Parathyroid adenoma (tissue), 2 donors: ENCODE data around the gene STARD4.

Experiments used
- H2AFZ ChIP-seq: fragments of 300-600 bp; sonication (generic); one replicate; pipeline ENCODE4 v1.7.0; 2017; ENCODE audit warnings: antibody characterized with exemption, mild to moderate bottlenecking
- H3K27ac ChIP-seq: fragments of 300-600 bp; sonication (generic); one replicate; pipeline ENCODE4 v1.7.0; 2017
- H3K27me3 ChIP-seq: fragments of 300-600 bp; sonication (generic); one replicate; pipeline ENCODE4 v1.7.0; 2017; ENCODE audit warnings: low read length; ENCODE audit not compliant: control insufficient read depth, insufficient read depth
- H3K36me3 ChIP-seq: fragments of 300-600 bp; sonication (generic); one replicate; pipeline ENCODE4 v1.7.0; 2017; ENCODE audit warnings: low read length; ENCODE audit not compliant: control insufficient read depth, insufficient read depth
- H3K4me1 ChIP-seq: fragments of 300-600 bp; sonication (generic); one replicate; pipeline ENCODE4 v1.7.0; 2017; ENCODE audit warnings: control low read depth
- H3K4me2 ChIP-seq: fragments of 300-600 bp; sonication (generic); one replicate; pipeline ENCODE4 v1.7.0; 2017; ENCODE audit warnings: low read length
- H3K4me3 ChIP-seq: fragments of 300-600 bp; sonication (generic); one replicate; pipeline ENCODE4 v1.7.0; 2017; ENCODE audit warnings: low read depth, low read length
- H3K79me2 ChIP-seq: fragments of 300-600 bp; sonication (generic); one replicate; pipeline ENCODE4 v1.7.0; 2017; ENCODE audit warnings: control low read depth
- H3K9ac ChIP-seq: fragments of 300-600 bp; sonication (generic); one replicate; pipeline ENCODE4 v1.7.0; 2017; ENCODE audit warnings: mild to moderate bottlenecking
- H3K9me3 ChIP-seq: fragments of 300-600 bp; sonication (generic); one replicate; pipeline ENCODE4 v1.7.0; 2017; ENCODE audit warnings: low read length; ENCODE audit not compliant: control insufficient read depth
- TF ChIP-seq, protein P1 (sequence below): fragments of 300-600 bp; sonication (generic); IDR thresholded peaks from one replicate; pipeline ENCODE4 v1.7.0; 2017; ENCODE audit warnings: antibody characterized with exemption, mild to moderate bottlenecking
- donor health status: primary hyperparathyroidism.

The STARD4 gene

DNA sequence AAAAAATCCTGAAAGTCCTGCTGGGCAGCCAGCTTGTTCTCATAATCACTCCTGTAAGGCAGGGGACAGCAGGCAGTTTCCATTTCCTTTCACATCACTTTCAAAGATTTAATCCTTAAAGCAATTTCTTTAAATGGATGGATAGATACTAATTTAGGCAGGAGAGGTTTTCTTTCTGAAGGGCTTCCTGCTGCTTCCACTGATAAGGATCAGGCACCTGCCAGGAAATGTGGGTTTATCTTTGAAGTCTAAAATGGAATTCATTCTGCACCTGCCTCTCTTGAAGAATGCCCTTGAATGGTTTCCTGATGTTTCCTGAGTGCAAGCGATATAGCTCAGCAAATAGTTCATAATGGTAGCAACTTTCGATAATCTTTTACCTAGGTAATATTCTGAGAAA is 64.5 kb downstream of the STARD4 start:
- H3K36me3 ChIP-seq, result peaks cover 3% of the 10 kb centered on the region
- no peak overlapping the region for H3K27ac ChIP-seq
- H3K9me3 ChIP-seq, result peaks cover 3% of the 10 kb centered on the region
- H2AFZ ChIP-seq, result no peak overlapping the region
- TF ChIP-seq, protein P1, sequence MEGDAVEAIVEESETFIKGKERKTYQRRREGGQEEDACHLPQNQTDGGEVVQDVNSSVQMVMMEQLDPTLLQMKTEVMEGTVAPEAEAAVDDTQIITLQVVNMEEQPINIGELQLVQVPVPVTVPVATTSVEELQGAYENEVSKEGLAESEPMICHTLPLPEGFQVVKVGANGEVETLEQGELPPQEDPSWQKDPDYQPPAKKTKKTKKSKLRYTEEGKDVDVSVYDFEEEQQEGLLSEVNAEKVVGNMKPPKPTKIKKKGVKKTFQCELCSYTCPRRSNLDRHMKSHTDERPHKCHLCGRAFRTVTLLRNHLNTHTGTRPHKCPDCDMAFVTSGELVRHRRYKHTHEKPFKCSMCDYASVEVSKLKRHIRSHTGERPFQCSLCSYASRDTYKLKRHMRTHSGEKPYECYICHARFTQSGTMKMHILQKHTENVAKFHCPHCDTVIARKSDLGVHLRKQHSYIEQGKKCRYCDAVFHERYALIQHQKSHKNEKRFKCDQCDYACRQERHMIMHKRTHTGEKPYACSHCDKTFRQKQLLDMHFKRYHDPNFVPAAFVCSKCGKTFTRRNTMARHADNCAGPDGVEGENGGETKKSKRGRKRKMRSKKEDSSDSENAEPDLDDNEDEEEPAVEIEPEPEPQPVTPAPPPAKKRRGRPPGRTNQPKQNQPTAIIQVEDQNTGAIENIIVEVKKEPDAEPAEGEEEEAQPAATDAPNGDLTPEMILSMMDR, result no peak
- no peaks in the 10 kb centered on the region for H3K4me1 ChIP-seq
- H3K9ac ChIP-seq, result no peak overlapping the region
- H3K4me2 ChIP-seq, result no peak overlapping the region
- no peak overlapping the region for H3K4me3 ChIP-seq
- H3K79me2 ChIP-seq, result no peaks in the 10 kb centered on the region
- H3K27me3 ChIP-seq, result no peaks in the 10 kb centered on the region

DNA sequence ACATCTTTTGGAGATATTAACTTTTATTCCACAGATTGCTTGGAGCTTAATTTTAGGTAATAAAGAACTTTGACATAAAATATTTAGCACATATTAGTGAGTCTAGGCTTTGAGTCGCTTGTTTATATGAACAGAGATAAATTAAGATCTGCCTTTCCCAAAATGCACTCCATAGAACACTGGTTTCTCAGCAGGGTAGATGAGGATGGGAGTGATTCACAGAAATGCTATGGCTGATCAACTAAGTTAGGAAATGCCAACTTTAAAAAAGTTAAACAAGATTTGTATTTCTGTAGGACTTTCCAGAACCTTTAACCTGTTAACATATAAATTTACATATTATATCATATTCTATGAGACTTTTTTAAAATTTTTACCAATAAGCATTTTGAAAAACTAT is 65.2 kb downstream of the STARD4 start:
- TF ChIP-seq, protein P1, result no peak
- Histone ChIP-seq H3K4me1 (no peaks in the 10 kb centered on the region), H3K4me2 (no peak overlapping the region), H2AFZ (no peak overlapping the region), H3K27ac (no peak overlapping the region), H3K9ac (no peak overlapping the region), H3K4me3 (no peak overlapping the region), H3K9me3 (peaks cover 3% of the 10 kb centered on the region), H3K36me3 (peaks cover 3% of the 10 kb centered on the region), H3K27me3 (no peaks in the 10 kb centered on the region), H3K79me2 (no peaks in the 10 kb centered on the region)
